Osteoblast (primary cell): ENCODE measurements around the gene CLCA2. TPM values are rescaled to one million over a fixed set of nuclear protein-coding genes. Genes with fewer than 3 reads are reported as not detected.

Experiments
- DNase-seq: peaks from one replicate; pipeline ENCODE4 v3.0.0; 2011; ENCODE audit warnings: low spot score, mixed read lengths; ENCODE audit not compliant: insufficient read length; ENCODE audit errors: missing footprints
- H2AFZ ChIP-seq: 2 replicates; pipeline ENCODE4 v1.6.0; 2011; ENCODE audit warnings: mild to moderate bottlenecking, low read length
- H3K27ac ChIP-seq: 2 replicates; pipeline ENCODE4 v1.5.1; 2011; ENCODE audit warnings: mild to moderate bottlenecking, low read depth, low read length, moderate library complexity
- H3K27me3 ChIP-seq: 2 replicates; pipeline ENCODE4 v1.6.0; 2012; ENCODE audit warnings: mild to moderate bottlenecking, control low read depth, inconsistent platforms, low read length, moderate library complexity; ENCODE audit not compliant: insufficient read depth
- H3K36me3 ChIP-seq: 2 replicates; pipeline ENCODE4 v1.5.1; 2011; ENCODE audit warnings: mild to moderate bottlenecking, low read length, control low read depth, moderate library complexity; ENCODE audit not compliant: insufficient read depth
- H3K4me1 ChIP-seq: 2 replicates; pipeline ENCODE4 v1.5.1; 2011; ENCODE audit warnings: mild to moderate bottlenecking, low read length, control low read depth, moderate library complexity; ENCODE audit not compliant: insufficient read depth
- H3K4me2 ChIP-seq: 2 replicates; pipeline ENCODE4 v1.6.0; 2011; ENCODE audit warnings: mild to moderate bottlenecking, low read length; ENCODE audit not compliant: insufficient read depth
- H3K4me3 ChIP-seq: fragments of 200-600 bp; sonication (generic); 3 replicates; pipeline ENCODE4 v1.5.1; 2012; ENCODE audit warnings: mild to moderate bottlenecking, low read length, inconsistent platforms; ENCODE audit not compliant: insufficient read depth
- H3K79me2 ChIP-seq: 2 replicates; pipeline ENCODE4 v1.6.0; 2012; ENCODE audit warnings: mild to moderate bottlenecking, low read length, control low read depth, inconsistent platforms; ENCODE audit not compliant: insufficient read depth
- H3K9me3 ChIP-seq: 2 replicates; pipeline ENCODE4 v1.5.1; 2011; ENCODE audit warnings: low read depth, low read length, control low read depth
- H4K20me1 ChIP-seq: 2 replicates; pipeline ENCODE4 v1.6.0; 2012; ENCODE audit warnings: mild to moderate bottlenecking, low read length, control low read depth; ENCODE audit not compliant: insufficient read depth
- CTCF ChIP-seq: IDR thresholded peaks from 2 replicates; pipeline ENCODE4 v1.5.1; 2011; ENCODE audit warnings: mild to moderate bottlenecking, low read depth, low read length, moderate library complexity; ENCODE audit errors: extremely low read depth
- total RNA-seq: library from RNA; depleted of rRNA; stranded (reverse); fragments of >200 nt; gene quantifications from 2 replicates; pipeline ENCODE4 v1.2.3, GENCODE V29; 2012

Gene CLCA2
- total RNA-seq, 1 donor = 2.2 TPM

GRCh38 chr1:86395751-86396497, 28.0 kb upstream of the CLCA2 start, which contains the start of gene ODF2L:
Gene ODF2L, minus strand, starts transcription at chr1:86396323. Its CDS starts 9,296 bp downstream, at chr1:86387027.
- Histone ChIP-seq H3K27me3 (peaks cover 2% of the 10 kb centered on the region), H3K4me3 (peak within 1 kb of the TSS; percentile 96), H3K36me3 (no peaks in the 10 kb centered on the region), H4K20me1 (no peaks in the 10 kb centered on the region), H3K4me1 (peaks cover 23% of the 10 kb centered on the region), H2AFZ (peak within 1 kb of the TSS; percentile 98), H3K9me3 (no peaks in the 10 kb centered on the region), H3K79me2 (peaks cover 44% of the 10 kb centered on the region), H3K27ac (peak within 1 kb of the TSS; percentile 88), H3K4me2 (peak within 1 kb of the TSS; percentile 99)
- TF ChIP-seq CTCF = no peak
- DNase-seq = peak; percentile 92

GRCh38 chr1:86396498-86396890, 27.5 kb upstream of the CLCA2 start:
- Histone ChIP-seq H3K36me3 (no peaks in the 10 kb centered on the region), H3K79me2 (peaks cover 38% of the 10 kb centered on the region), H3K27me3 (peaks cover 2% of the 10 kb centered on the region), H3K4me3 (peak overlapping the region; percentile 96), H3K9me3 (no peaks in the 10 kb centered on the region), H3K27ac (peak overlapping the region; percentile 88), H3K4me2 (peak overlapping the region; percentile 99), H3K4me1 (peaks cover 23% of the 10 kb centered on the region), H4K20me1 (no peaks in the 10 kb centered on the region), H2AFZ (peak overlapping the region; percentile 98)
- DNase-seq = no peak
- no peak for TF ChIP-seq CTCF

- H2AFZ ChIP-seq = peak overlapping the region; percentile 47
- H3K36me3 ChIP-seq = no peaks in the 10 kb centered on the region
- no peaks in the 10 kb centered on the region for H3K79me2 ChIP-seq
- no peak for TF ChIP-seq CTCF
- H3K4me2 ChIP-seq = no peak overlapping the region
- no peak overlapping the region for H3K4me3 ChIP-seq
- H3K9me3 ChIP-seq = no peaks in the 10 kb centered on the region
- no peak for DNase-seq
- H3K27me3 ChIP-seq = peaks cover under 1% of the 10 kb centered on the region
- no peak overlapping the region for H3K27ac ChIP-seq
- no peaks in the 10 kb centered on the region for H4K20me1 ChIP-seq
- no peaks in the 10 kb centered on the region for H3K4me1 ChIP-seq
Measured at GRCh38 chr1:86409416-86410021, 14.5 kb upstream of the CLCA2 start.

GRCh38 chr1:86410879-86411278, 13.1 kb upstream of the CLCA2 start:
- Histone ChIP-seq H3K27me3 (no peaks in the 10 kb centered on the region), H2AFZ (no peak overlapping the region), H3K4me2 (no peak overlapping the region), H3K4me1 (no peaks in the 10 kb centered on the region), H3K36me3 (no peaks in the 10 kb centered on the region), H4K20me1 (no peaks in the 10 kb centered on the region), H3K27ac (no peak overlapping the region), H3K79me2 (no peaks in the 10 kb centered on the region), H3K4me3 (no peak overlapping the region), H3K9me3 (no peaks in the 10 kb centered on the region)
- TF ChIP-seq CTCF = no peak
- DNase-seq = no peak
